Lower lobe of right lung (tissue), 2 donors: ENCODE data around the gene SFRP4. TPM values are rescaled to one million over a fixed set of nuclear protein-coding genes. Genes with fewer than 3 reads are reported as not detected.

Experiments used
- ATAC-seq, 2 donors: fragments of 200-7000 bp; cut with Tn5 transposase; one replicate each; pipeline ENCODE4 v1.9.1; 2020 to 2022; ENCODE audit warnings: mild to moderate bottlenecking in 2 of 2, moderate library complexity in 2 of 2
- DNase-seq: peaks from one replicate; pipeline ENCODE4 v3.0.0-alpha.2; 2020
- H3K27ac ChIP-seq: fragments of 200-600 bp; one replicate; pipeline ENCODE4 v1.8.0; 2022
- H3K27me3 ChIP-seq: fragments of 200-600 bp; one replicate; pipeline ENCODE4 v1.8.0; 2022; ENCODE audit warnings: low read depth
- H3K36me3 ChIP-seq: fragments of 200-600 bp; one replicate; pipeline ENCODE4 v1.8.0; 2022; ENCODE audit warnings: mild to moderate bottlenecking
- H3K4me1 ChIP-seq: fragments of 200-600 bp; one replicate; pipeline ENCODE4 v1.8.0; 2022
- H3K4me3 ChIP-seq: fragments of 200-600 bp; one replicate; pipeline ENCODE4 v1.8.0; 2022; ENCODE audit warnings: mild to moderate bottlenecking
- H3K9me3 ChIP-seq: fragments of 200-600 bp; one replicate; pipeline ENCODE4 v1.8.0; 2022
- CTCF ChIP-seq: fragments of 200-600 bp; IDR thresholded peaks from one replicate; pipeline ENCODE4 v1.8.0; 2022; ENCODE audit warnings: antibody characterized with exemption, mild to moderate bottlenecking
- intact Hi-C: fragments of 100-400 bp; cut with DNase I; formaldehyde crosslinking; loops from one replicate; pipeline ENCODE4 v1.11.0; 2022
- total RNA-seq: library from RNA; stranded (reverse); fragmentation: NEBNext Ultra II Directional; extraction: Animal tissue kit (Norgen Biotek cat#: 25700); gene quantifications from one replicate; pipeline ENCODE4 v1.2.1, GENCODE V29; 2021
- donor health status: DM: no; HTN: yes; CAD: no; lungs with severe emphysema.

Gene SFRP4
- total RNA-seq, 1 donor from 2014 or later = 4.8 TPM

DNA sequence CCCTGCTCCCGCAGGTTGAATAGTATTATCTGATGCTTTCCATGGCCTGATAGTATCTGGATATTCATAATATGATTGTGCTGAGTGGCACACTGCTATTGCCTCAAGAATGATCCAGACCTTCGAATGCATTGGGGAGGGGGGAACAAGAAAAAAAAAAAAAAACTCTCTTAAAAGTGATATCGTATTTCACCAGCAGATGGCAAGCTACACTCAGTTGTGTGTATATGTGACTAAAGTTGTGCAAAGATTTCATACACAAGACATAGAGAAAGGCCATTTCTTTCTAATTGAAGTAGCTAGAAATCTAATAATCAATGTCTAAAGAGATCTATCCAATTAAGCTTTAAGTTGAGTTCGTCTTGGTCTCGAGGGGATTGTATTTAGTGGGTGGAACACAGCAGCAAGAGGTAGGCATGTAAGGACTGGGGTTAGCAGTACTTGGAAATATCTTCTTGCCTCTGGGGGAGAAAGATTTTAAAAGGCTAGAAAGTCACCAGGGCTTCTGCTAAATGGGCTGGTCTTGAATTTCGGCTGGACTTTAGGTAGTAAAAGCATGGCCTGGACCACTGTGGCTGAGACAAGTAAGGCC lies 15.3 kb downstream of the SFRP4 start:
- intact Hi-C loops = no loop called here
- Histone ChIP-seq H3K9me3 (no peaks in the 10 kb centered on the region), H3K4me3 (no peak overlapping the region), H3K27me3 (no peaks in the 10 kb centered on the region), H3K27ac (no peak overlapping the region), H3K36me3 (no peaks in the 10 kb centered on the region), H3K4me1 (no peaks in the 10 kb centered on the region)
- ATAC-seq (peak; percentile 54 to 74), DNase-seq (no peak)
- peak; percentile 49 for TF ChIP-seq CTCF

DNA sequence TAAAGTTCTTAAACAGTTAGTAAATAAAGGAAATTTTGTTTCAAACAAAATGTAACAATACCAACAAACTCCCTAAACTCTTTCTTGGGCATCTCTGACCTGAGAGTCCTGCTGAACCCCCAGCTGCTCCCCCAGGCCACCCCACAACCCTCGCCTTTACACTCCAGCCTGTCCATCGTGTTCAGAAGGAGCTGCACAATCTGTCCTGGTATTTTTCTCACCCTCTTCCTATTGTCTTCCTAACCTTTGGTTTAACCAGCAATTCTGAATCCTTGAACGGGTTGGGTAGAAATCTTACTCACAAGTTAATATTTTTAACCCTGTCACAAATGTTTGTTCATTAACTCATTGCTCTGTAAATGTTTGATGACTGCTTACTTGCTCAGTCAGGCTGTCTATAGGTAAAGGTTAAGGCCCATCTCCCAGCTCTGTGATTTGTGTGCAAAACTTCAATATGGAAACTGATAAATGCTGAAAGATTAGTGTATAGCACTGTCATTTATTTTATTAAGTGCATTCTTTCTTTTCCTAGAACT lies 16.8 kb downstream of the SFRP4 start:
- no peak for DNase-seq
- no peaks in the 10 kb centered on the region for H3K27me3 ChIP-seq
- no peak for ATAC-seq
- no peaks in the 10 kb centered on the region for H3K4me1 ChIP-seq
- no peaks in the 10 kb centered on the region for H3K36me3 ChIP-seq
- no peak for TF ChIP-seq CTCF
- intact Hi-C loops = no loop called here
- H3K4me3 ChIP-seq = no peak overlapping the region
- no peaks in the 10 kb centered on the region for H3K9me3 ChIP-seq
- H3K27ac ChIP-seq = no peak overlapping the region

- intact Hi-C loops = no loop called here
- no peak overlapping the region for H3K27ac ChIP-seq
- H3K36me3 ChIP-seq = no peaks in the 10 kb centered on the region
- H3K27me3 ChIP-seq = no peaks in the 10 kb centered on the region
- no peak for TF ChIP-seq CTCF
- no peak overlapping the region for H3K4me3 ChIP-seq
- DNase-seq (no peak), ATAC-seq (no peak)
- H3K9me3 ChIP-seq = no peaks in the 10 kb centered on the region
- no peaks in the 10 kb centered on the region for H3K4me1 ChIP-seq
These were observed 21.9 kb downstream of the SFRP4 start for GRCh38 chr7:37894671-37895070.

GRCh38 chr7:37893359-37893758 lies 23.3 kb downstream of the SFRP4 start:
- Histone ChIP-seq H3K9me3 (no peaks in the 10 kb centered on the region), H3K36me3 (no peaks in the 10 kb centered on the region), H3K27ac (no peak overlapping the region), H3K4me1 (no peaks in the 10 kb centered on the region), H3K27me3 (no peaks in the 10 kb centered on the region), H3K4me3 (no peak overlapping the region)
- DNase-seq (no peak), ATAC-seq (no peak)
- no peak for TF ChIP-seq CTCF
- intact Hi-C loops = no loop called here

DNA sequence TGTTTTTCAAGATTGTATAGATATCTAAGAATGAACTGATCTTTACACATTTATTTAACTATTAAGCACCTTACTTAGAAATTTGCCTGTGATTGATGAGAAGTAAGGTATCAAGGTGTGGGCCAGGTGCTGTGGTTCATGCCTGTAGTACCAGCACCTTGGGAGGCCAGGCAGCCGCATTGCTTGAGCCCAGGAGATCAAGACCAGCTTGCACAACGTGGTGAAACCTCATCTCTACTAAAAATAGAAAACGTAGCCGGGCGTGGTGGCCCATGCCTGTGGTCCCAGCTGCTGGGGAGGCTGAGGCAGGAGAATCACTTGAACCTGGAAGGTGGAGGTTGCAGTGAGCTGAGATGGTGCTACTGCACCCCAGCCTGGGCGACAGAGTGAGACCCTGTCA lies 34.5 kb downstream of the SFRP4 start:
- intact Hi-C loops = no loop called here
- no peak overlapping the region for H3K27ac ChIP-seq
- no peak for TF ChIP-seq CTCF
- no peaks in the 10 kb centered on the region for H3K9me3 ChIP-seq
- no peak overlapping the region for H3K4me3 ChIP-seq
- no peaks in the 10 kb centered on the region for H3K36me3 ChIP-seq
- H3K27me3 ChIP-seq = no peaks in the 10 kb centered on the region
- no peak for DNase-seq
- no peaks in the 10 kb centered on the region for H3K4me1 ChIP-seq
- no peak for ATAC-seq

Other genes starting within 250 kb of the SFRP4 start
- 3.5 TPM for gene GPR141, start 233.1 kb downstream of the SFRP4 start, total RNA-seq
- gene NME8, start 68.2 kb downstream of the SFRP4 start, total RNA-seq = not detected
- 66.0 TPM for gene EPDR1, start 3.8 kb upstream of the SFRP4 start, total RNA-seq